T-helper 2 cell treated with Interferon-gamma antibody and Interleukin-4, amounts not matched to agents 100 ng/mL and 5 ng/mL, for 36 hours (primary cell): Measurements from ENCODE around the gene UTS2B. TPM values are rescaled to one million over a fixed set of nuclear protein-coding genes. Genes with fewer than 3 reads are reported as not detected.

Experiments used
- intact Hi-C: fragments of 100-400 bp; cut with micrococcal nuclease; formaldehyde crosslinking; loops from one replicate; pipeline ENCODE4 v1.15.1; 2023
- total RNA-seq: library from RNA; stranded (reverse); gene quantifications from 2 replicates; pipeline ENCODE4 v1.2.3, GENCODE V29; 2022

The UTS2B gene
- total RNA-seq, 1 donor from 2014 or later: not detected

DNA sequence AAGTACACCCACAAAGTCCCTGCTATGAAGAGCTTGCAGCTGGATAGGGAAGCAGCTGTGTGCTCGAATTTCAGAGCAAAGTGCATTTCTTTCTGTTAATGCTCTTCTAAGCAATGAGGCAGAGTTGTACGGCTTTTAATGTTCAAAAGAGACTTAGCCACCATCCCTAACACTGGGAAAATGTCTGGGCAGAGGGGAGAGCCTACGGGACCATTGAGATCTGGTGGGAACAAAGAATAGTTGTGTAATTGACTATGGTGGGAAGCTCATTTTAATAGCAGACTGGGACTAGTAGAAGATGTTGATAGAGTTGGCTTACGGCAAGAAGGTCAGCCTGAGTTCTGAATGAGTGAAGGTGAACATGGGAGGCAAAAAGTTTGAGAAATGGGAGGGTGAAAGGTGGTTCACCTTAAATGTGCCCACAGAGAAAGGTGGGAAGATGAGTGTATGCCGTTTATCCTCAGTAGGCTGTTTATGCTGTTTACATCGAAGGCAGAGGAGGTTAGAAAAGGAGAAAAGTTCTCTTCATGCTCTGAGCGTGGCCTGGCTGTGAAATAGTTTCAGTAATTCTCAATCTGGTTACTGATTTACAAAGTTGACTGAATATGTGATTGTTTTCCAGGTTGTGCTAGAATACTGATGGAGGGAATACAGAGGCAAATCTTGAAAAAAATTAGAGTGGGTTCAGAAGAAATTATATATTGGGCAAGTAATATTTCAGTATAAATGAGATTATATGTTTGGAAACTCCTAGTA lies 22.9 kb upstream of the UTS2B start:
- intact Hi-C loops: no loop called here

DNA sequence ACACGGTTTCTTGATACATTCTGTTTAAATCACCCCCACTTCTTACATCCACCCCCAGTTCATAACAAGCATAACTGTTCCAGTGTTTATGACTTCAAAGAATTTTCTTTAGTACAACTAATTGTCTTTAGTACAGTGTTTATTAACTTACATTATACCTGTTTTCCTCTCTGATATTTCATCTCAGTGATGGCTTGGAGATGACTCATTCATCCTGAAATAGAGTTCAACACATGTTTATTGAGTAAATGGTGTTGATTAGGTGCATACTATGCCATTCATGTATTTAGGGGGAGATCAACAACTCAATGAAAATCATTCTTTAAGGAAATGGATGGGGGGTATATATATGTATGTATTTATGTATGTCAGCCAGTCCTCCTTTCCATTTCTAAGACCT lies 21.7 kb upstream of the UTS2B start:
- intact Hi-C loops: no loop called here

DNA sequence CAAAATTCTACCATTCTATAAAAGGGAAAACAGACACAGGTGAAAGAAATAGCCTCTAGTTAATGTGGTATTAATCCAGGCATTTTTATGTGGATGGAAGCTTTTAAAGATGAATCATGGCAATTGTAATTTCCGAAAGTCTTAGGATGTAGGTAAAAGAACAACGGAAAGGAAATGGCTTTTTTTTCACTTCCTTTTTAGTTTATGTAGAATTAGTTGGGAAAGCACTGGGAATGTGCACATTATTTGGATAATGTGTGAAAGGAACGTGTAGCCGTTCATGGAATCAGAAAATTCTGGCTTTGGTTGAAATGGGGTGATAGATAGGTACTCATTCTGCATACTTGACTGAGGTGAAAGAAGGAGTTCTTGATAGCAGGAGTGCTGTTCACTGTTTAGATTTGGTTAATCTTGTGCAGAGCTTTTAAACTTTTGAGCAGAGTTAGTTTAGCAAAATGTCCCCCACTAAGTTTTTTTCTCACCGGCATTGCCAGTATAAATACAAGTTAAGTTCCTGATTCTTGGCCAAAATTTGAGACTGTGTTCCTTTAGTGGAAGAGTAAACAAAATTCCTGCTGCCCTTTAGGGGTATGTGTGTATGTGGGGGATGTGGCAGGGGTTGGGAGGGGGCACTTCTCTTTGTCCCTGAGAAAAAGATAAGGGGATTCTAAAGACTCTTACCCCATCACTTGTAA lies 20.2 kb upstream of the UTS2B start:
- intact Hi-C loops: no loop called here

DNA sequence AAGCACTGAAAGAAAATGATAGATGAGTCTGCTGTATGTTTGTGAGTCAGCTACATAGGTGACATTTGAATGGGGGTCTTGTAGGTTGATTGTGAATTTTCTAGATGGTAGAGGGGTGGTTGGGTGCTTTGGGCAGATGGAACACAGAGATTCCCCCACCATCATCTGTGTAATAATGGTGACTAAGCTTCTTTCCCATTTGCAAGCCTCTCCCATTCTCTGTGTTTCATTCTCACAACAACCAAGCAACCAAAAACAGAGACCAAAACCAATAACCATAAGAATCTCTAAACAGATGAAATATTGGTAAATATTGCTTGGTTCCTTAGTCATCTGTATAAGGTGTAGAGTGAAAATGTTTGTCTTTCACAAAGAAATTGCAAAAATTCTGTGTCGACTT lies 17.8 kb upstream of the UTS2B start:
- intact Hi-C loops: no loop called here

DNA sequence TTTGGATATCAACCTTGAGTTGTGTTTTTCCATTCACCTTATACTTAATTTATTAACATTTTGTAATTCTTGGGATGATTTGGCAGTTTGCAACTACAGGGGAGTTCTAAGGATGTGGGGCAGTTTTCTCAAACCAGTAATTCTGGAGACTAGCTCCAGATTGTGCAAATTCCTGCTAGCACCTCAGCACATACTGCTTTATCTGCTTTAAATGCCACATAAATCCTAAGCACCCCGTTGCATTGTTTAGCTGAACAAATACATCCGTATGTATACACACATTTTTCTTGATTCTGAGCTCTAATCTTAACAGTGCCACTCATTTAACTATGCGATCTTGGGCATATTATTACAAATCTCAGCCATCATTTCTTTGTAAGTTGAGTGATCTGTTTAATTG lies 16.9 kb upstream of the UTS2B start:
- intact Hi-C loops: no loop called here

DNA sequence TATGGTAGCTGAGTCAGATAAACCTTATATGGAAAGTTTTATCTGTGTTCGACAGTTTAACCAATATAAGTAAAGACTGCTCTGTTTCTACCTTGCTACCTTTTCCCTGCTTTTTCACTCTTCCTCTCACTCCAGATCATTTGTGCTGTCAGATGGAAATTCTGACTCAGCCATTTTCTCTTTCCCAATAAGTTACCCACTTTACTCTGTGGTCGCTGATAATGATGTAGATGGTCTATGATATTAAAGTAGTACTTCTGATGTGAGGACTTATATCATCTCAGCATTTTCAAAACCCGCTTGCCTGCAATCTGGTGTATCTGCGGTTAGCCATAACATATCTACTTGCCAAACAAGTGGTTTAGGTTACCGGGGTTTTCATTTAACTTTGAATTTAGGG lies 15.0 kb upstream of the UTS2B start:
- intact Hi-C loops: no loop called here

DNA sequence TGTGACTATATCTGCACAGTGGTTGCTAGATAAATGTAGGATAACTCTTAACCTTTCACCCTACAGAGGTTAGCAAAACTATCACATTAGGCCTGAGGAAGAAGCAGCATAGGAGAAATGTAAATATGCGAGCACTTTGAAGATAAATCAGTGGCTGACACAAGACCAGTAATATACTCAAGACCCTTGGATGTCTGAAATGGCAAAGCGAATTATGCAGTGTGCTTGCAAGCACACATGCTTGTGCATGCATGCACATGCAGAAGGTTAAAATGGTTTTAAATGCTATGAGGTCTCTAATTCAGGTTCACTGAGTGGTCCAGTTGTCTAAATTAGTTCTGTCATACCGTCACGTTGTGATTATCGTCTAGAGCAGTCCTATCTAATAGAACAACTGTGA lies 13.6 kb upstream of the UTS2B start:
- intact Hi-C loops: no loop called here

DNA sequence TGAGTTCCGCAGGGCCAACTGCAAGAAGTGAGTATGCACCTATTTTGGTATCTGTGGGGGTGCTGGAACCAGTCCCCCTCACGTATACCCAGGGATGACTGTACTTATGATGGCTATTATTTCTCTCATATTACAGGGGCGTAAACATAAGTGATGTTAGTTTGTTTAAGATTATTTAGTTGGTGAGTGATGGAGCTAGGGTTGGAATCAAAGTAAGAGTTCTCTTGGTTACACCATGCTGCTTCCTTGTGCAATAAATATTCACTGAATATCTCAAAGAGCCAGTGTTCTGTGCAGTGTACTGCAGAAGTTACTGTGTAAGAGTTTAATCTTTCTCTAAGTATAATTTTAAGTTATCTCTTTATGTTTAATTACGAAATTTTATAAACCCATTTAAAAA lies 12.8 kb upstream of the UTS2B start:
- intact Hi-C loops: no loop called here

DNA sequence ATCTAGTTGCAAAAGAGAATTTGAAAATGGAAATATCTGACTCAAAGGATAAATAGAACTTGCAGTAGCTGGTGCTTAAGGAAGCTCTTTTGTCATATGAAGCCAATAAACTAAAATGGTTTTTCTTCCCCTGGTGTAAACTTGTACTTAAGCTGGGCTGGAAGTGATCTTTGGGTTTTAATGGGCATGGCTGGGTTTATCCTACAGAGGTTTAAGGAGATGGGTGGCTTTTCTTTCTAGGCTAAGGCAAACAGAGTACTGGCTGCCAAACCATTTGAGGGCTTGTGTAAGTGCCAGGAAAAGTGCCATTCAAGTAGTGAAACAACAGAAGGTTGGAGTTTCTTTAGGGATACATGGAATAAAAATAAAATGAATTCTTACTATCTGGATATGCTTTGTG lies 12.1 kb upstream of the UTS2B start:
- intact Hi-C loops: no loop called here

DNA sequence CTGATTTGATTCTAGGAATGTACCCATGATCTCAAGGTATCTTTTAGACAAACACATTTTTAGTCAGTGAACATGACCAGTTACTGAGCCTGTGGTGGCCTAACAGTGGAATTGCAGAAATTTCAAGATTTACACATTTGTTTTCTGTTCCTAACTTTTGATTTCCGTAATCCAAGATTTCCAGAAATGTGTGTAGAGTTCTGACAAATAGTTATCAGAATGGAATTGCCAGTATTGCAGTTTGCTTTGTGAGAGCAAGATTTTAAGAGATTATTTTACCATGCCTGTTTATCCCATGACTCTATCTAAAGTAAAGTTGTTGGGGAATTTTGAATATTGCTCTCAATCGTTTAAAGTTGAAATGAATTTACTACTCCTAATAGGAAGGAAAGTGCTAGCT lies 11.7 kb upstream of the UTS2B start:
- intact Hi-C loops: no loop called here

DNA sequence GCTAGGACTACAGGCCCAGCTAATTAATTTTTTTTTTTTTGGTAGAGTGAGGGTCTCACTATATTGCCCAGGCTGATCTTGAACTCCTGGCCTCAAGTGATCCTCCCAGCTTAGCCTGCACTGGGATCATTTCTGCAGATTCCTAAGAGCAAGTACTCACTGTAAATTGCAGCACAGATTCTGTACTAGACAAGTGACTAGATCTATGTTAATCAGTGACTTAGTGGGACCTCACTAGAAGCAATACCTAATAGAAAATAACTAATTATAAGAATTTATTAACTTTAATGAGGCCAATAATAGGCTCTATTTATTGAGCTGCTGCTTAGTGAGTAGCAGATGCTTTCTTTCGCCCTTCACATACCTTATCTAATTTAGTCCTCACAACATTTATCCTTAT lies 10.6 kb upstream of the UTS2B start:
- intact Hi-C loops: no loop called here

DNA sequence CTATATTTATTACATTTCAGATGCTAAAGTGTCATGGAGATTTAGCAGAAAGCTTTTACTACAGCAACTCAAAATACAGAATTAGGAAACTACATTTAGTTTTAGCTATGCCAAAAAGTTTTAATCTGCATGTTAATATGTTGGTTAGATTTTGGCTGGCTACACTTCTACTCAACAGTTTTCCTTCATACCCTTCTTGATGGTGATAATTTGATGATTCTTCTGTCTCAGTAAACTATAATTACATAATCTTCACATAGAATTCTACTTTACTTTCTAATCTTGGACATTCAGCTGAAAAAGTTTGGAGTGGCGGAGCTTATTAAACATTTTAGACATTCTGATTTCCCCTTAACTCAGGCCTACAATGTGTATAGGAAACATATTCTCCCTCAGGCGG lies 10.0 kb upstream of the UTS2B start:
- intact Hi-C loops: no loop called here

DNA sequence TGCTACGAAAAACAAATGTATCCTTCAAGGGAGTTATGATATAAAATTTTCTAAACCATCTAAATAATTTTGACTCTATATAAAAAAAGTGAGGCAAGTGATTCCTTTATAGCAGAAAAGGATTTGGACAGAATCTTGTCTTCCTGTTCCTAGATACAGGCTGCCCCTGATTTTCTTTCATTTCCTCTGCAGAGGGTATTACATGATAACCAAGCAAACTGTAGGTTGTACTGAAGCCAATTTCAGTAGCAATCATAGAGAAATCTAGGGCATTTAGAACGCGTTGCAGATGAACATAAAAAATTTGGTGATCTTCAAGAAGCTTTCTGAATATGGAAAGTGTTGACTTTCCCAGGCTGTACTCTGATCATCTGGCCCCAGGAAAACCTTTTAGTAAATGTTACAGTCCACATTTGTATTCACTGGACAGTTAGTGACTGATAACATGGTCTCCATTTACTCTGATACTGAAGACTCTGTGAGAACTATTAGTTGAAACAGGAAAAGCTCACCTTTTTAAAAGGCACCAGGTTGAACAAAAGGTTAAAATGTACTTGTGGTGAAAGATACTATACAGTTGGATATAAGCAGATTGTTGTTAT lies 9.1 kb upstream of the UTS2B start:
- intact Hi-C loops: no loop called here

DNA sequence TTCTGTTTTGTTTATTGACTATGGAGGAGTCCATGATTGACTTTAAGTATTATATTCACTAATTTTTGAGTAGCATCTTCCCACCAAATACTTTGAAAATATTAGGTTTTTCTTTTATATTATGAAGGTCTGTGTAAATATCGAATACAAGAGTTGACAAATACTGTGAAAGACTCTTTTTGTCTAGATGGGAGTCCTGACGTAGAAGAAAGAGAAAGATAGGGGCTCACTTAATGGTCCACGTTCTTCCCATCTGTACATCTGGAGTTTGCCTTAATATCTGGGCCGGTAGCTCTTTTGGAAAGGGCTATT lies 7.8 kb upstream of the UTS2B start:
- intact Hi-C loops: no loop called here

DNA sequence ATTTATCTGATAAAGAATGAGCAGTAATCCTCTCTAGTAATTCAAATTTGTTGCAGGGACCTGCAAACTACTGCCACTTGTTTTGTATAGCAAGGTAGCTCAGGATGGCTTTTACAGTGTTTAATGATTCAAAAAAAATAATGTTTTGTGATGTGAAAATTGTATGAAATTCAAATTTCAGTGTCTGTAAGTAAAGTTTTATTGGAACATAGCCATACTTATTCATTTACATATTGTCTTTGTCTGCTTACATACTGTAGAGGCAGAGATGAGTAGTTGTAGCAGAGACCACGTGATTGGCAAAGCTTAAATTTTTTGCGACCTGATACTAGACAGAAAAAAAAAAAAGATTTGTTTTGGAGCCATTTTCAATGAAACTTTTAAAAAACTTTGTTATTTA lies 6.5 kb upstream of the UTS2B start:
- intact Hi-C loops: no loop called here

DNA sequence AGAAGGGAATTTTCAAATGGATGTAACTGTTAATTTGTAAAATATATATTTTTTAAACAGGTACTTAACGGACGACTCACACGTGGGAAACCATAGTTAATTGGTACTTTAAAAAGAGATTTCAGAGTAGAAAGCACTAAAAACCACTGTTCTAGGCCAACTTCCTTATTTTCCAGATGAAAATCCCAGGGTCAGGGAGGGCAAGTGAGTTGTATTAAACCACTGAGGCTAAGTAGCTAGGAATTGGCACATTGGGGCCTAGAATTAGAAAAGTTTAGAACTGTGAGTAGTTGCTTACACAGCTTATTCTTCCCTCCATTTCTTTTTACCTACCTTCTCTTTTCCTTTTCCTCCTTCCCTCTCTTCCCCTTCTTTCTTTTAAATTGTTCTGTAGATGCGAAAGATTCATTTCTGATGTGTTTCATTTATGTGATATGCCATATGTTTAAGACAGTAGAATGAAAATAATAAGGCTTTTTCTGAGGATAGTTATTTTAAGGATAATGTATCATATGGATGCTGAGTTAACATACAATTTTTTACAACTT lies 4.1 kb upstream of the UTS2B start:
- intact Hi-C loops: no loop called here

DNA sequence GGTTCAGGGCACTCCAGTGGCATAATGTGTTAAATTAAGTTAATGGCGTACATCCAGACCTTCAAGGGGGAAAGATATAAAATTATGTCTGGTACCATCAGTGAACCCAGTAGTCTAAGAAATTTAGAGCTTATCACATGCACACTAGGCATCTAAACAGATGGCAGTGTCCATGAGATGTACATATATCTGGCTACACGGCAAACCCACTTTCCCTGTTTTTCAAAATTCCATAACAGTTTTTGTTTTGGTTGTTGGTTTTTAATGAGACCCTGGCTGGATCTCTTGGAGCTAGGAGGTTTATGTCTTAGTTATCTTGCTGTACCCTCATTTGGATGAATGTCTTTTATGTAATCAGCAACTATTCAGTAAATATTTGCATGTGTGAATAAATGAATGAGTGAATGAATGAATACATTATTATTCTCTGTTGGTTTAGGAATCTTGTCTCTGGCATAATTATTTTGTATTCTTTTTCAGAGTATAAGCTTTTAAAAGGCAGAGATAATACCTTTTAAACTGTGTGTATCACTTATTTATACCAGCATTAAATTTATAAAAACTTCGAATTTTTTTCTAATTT lies 3.1 kb upstream of the UTS2B start:
- intact Hi-C loops: no loop called here

DNA sequence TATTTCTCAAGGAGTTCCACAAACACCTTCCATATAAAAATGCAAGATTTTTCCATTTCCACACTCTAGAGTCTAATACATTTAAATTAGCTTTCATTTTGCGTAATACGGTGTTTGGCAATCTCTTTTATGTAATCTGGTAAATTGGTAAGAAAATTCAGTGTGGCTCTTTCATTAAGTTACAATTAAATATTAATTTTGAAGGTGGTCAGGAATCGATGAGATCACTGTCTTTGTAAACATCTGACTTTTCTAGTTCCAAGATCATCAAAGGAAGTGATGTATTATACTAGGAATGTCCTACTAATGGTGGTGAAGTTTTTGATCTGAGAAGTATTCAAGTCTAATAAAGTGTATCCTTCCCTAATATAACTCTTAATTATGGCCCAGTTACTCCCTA lies 1.1 kb upstream of the UTS2B start:
- intact Hi-C loops: no loop called here

DNA sequence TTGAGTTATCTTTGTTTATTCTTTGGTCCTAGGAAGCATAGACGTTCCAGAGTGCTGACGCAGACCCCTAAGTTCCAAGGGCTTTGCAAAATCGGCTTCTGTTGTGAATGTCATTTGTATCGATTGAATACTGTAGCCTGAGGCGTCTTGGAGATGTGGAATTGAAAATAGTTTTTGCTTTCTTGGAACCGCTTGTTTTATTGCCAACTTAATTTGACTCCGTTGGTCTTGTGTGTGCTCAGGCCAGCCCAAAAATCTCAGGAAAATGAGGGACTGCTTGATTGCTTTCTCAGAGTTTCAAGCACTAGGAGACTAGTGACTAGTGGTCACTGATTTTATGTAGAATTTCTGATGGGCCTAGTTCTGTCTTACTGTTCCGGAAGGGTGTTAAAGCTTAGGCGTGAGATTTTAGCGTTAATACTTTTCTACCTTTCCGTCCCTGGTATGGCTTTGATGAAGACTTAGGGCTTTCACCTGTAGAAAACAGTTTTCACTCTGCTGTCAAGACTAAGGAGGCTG lies 263 bp upstream of the UTS2B start:
- intact Hi-C loops: no loop called here

DNA sequence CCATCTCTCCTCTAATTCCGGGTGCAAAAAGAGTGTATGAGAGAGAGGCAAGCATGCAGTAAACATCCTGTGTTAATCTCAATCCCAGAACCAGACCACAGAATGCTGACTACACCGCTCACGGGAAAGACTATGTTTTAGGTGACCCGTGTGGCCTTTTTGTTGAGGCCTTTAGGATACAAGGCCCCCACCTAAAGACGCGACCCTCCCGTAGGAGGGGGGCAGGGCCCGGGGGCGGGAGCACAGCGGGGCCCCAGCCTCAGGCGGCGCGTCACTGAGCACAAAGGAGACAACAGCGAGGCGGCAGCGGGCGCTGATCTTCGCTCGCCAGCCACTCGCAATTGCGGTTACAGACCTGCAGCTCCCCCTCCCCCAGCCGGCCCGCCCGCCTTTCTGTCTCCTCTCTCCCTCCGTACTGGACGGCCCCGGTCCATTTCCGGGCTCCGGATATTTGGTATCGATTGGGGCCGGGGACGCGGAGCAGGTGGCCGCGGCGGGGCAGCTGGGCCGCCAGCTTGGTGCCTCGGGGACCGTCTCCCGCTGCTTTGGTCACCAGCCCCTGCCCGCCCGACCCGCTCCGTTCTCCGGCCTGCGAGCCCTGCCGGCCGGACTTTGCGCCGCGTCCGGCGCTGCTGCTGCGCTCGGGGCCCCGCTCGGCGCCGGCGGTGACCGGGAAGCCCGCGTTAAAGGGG lies 1.2 kb downstream of the UTS2B start, which contains the start of gene CCDC50:
Gene CCDC50 (plus strand): TSS at position 433 of the 692 bp plus-strand sequence. CDS start 281 bp downstream, outside the sequence.
- intact Hi-C loops: loop anchor here (2.0 kb wide), 1 partner anchor 38 kb away; no protein-coding TSS in a partner anchor

DNA sequence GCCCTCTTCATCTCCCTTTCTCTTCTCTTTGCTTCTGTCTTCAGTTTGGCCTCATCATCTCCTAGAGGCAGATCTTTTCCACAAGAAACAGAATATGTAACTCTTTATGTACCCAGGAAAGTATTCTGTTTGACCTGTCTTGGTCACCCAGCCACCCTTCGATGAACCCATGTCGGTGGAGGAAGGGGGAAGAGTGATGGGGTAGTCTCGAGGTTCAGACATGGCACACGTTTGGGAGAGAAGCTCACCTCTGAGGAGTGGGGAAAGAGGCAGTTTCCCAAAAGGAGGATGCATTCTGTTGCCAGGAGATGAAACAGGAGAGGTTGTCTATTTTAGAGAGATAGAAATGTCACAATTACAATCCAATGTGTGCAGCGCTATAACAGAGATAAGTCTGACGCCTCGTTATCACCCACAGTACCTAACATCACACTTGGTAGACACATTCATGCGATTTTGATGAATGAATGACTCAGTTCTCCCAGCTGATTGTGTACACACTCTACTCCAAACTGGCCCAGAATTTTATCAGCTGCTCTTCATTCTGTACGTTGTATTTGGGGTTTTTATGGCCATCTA lies 1.9 kb downstream of the UTS2B start:
- intact Hi-C loops: loop anchor here (2.0 kb wide), 1 partner anchor 38 kb away; no protein-coding TSS in a partner anchor
